DND-41 (cell line): ENCODE results near the gene EFHC2.

Experiments used
- EZH2 ChIP-seq: IDR thresholded peaks from 3 replicates; pipeline ENCODE4 v1.6.1; 2012; ENCODE audit warnings: borderline replicate concordance, low read depth, mild to moderate bottlenecking, moderate library complexity, low read length, inconsistent platforms; ENCODE audit not compliant: severe bottlenecking
- TF ChIP-seq, protein P1 (sequence below): IDR thresholded peaks from 2 replicates; pipeline ENCODE4 v1.5.1; 2012; ENCODE audit warnings: borderline replicate concordance, low read length, moderate library complexity, mild to moderate bottlenecking; ENCODE audit not compliant: poor library complexity, severe bottlenecking; ENCODE audit errors: extremely low read depth

DNA sequence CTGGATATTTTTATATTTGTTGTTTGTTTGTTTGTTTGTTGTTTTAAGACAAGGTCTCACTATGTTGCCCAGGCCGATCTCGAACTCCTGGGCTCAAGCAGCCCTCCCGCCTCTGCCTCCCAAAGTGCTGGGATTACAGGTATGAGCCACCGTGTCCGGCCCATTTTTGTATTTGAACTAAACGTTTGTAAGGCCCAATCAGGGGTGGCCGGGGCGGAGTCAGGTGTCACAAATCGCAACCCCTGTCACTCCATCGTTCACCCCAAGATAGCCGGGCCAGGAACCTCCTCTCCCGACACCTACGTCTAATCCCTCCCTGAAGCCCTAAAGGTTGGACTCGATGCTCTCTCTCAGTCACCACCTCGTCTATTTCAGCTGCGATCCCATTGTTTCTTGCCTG is 722 bp upstream of the EFHC2 start:
- TF ChIP-seq, protein P1, sequence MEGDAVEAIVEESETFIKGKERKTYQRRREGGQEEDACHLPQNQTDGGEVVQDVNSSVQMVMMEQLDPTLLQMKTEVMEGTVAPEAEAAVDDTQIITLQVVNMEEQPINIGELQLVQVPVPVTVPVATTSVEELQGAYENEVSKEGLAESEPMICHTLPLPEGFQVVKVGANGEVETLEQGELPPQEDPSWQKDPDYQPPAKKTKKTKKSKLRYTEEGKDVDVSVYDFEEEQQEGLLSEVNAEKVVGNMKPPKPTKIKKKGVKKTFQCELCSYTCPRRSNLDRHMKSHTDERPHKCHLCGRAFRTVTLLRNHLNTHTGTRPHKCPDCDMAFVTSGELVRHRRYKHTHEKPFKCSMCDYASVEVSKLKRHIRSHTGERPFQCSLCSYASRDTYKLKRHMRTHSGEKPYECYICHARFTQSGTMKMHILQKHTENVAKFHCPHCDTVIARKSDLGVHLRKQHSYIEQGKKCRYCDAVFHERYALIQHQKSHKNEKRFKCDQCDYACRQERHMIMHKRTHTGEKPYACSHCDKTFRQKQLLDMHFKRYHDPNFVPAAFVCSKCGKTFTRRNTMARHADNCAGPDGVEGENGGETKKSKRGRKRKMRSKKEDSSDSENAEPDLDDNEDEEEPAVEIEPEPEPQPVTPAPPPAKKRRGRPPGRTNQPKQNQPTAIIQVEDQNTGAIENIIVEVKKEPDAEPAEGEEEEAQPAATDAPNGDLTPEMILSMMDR: no peak
- TF ChIP-seq EZH2: no peak
